CD4-positive, alpha-beta T cell (primary cell): ENCODE measurements around the gene WWC2. TPM values are rescaled to one million over a fixed set of nuclear protein-coding genes. Genes with fewer than 3 reads are reported as not detected.

ENCODE experiments used
- ATAC-seq: fragments of 200-7000 bp; cut with Tn5 transposase; one replicate; pipeline ENCODE4 v1.10.0; 2022; ENCODE audit warnings: mild to moderate bottlenecking; ENCODE audit not compliant: poor library complexity
- CTCF ChIA-PET: fragments of 350-600 bp; sonication (Branson Sonifier 250); formaldehyde crosslinking; loops from one replicate; lab custom pipeline; 2021; ENCODE audit warnings: antibody characterized with exemption, inconsistent platforms; lab: Charles Lee
- POLR2A ChIA-PET: fragments of 350-600 bp; sonication (Branson Sonifier 250); formaldehyde crosslinking; loops from one replicate; lab custom pipeline; 2021; ENCODE audit warnings: antibody characterized with exemption, inconsistent platforms; lab: Charles Lee
- DNase-seq, 14 experiments: peaks; one replicate each; pipeline ENCODE4 v3.0.0-alpha.2; 2013 to 2020; ENCODE audit warnings: mixed read lengths in 2 of 14
- H3K27ac ChIP-seq, 2 donors: one replicate each; pipeline versions ENCODE4 v1.5.1 to v1.7.0; 2013; ENCODE audit warnings: low read length in 2 of 2, low read depth in 1 of 2, mild to moderate bottlenecking in 1 of 2
- H3K27me3 ChIP-seq, 2 experiments: 1 replicate in 1 of 2; 2 replicates in 1 of 2; pipeline versions ENCODE4 v1.6.1 to v1.7.0; 2013; ENCODE audit warnings: low read length in 2 of 2, control low read depth in 1 of 2, mild to moderate bottlenecking in 1 of 2, moderate library complexity in 1 of 2; ENCODE audit not compliant: insufficient read depth in 2 of 2, control insufficient read depth in 1 of 2
- H3K36me3 ChIP-seq: one replicate; pipeline ENCODE4 v1.6.1; 2013; ENCODE audit warnings: low read length, control low read depth; ENCODE audit not compliant: insufficient read depth
- H3K4me1 ChIP-seq: one replicate; pipeline ENCODE4 v1.6.1; 2013; ENCODE audit warnings: low read length, control low read depth; ENCODE audit not compliant: insufficient read depth
- H3K4me3 ChIP-seq: one replicate; pipeline ENCODE4 v1.5.1; 2013; ENCODE audit warnings: mild to moderate bottlenecking, low read length, moderate library complexity
- H3K9me3 ChIP-seq, 2 experiments: 1 replicate in 1 of 2; 2 replicates in 1 of 2; pipeline versions ENCODE4 v1.6.1 to v1.7.0; 2013; ENCODE audit warnings: low read length in 2 of 2, mild to moderate bottlenecking in 2 of 2, control low read depth in 1 of 2, moderate library complexity in 1 of 2; ENCODE audit not compliant: control insufficient read depth in 1 of 2, insufficient read depth in 1 of 2
- H3K27ac Mint-ChIP-seq: one replicate; pipeline ENCODE4 v1.8.0; 2020; ENCODE audit warnings: mixed read lengths
- H3K27me3 Mint-ChIP-seq: one replicate; pipeline ENCODE4 v1.8.0; 2021; ENCODE audit warnings: mixed read lengths
- H3K36me3 Mint-ChIP-seq: one replicate; pipeline ENCODE4 v1.8.0; 2021; ENCODE audit warnings: low read depth, mixed read lengths
- H3K4me1 Mint-ChIP-seq: one replicate; pipeline ENCODE4 v1.8.0; 2021; ENCODE audit warnings: low read depth, mixed read lengths
- H3K4me3 Mint-ChIP-seq: one replicate; pipeline ENCODE4 v1.8.0; 2020; ENCODE audit warnings: mild to moderate bottlenecking, mixed read lengths
- H3K9me3 Mint-ChIP-seq: one replicate; pipeline ENCODE4 v1.8.0; 2020; ENCODE audit warnings: mixed read lengths
- CTCF ChIP-seq: fragments of 200-600 bp; IDR thresholded peaks from one replicate; pipeline ENCODE4 v1.8.0; 2022; ENCODE audit warnings: antibody characterized with exemption, mild to moderate bottlenecking
- intact Hi-C, 2 experiments: fragments of 100-400 bp; cut with DNase I in 1 of 2; cut with micrococcal nuclease in 1 of 2; formaldehyde crosslinking; loops; one replicate each; pipeline versions ENCODE4 v1.15.1 to v1.9.0; 2023 to 2025; cut with DNase I, micrococcal nuclease
- total RNA-seq, 174 experiments: library from RNA in 2 of 174; stranded (reverse) in 2 of 174; gene quantifications; one replicate each; pipeline ENCODE4 v1.2.3 and lab custom pipeline; 2021 to 2026

The WWC2 gene
- total RNA-seq, 2 experiments from 2014 or later, result 4.1 to 4.9 TPM

GRCh38 chr4:183358215-183358755, 259.2 kb downstream of the WWC2 start:
- Mint-ChIP-seq H3K4me1 (no peaks in the 10 kb centered on the region), H3K36me3 (no peaks in the 10 kb centered on the region), H3K4me3 (no peak overlapping the region), H3K27me3 (peaks cover 15% of the 10 kb centered on the region), H3K9me3 (no peaks in the 10 kb centered on the region), H3K27ac (no peak overlapping the region)
- CTCF ChIA-PET, result no interaction called here
- intact Hi-C loops, result no loop called here
- no peak overlapping the region for H3K4me3 ChIP-seq
- no peak overlapping the region for H3K27ac ChIP-seq
- POLR2A ChIA-PET, result no interaction called here
- ATAC-seq (no peak), DNase-seq (no peak)
- peaks cover 0 to 3% of the 10 kb centered on the region in 2 experiments for H3K27me3 ChIP-seq
- H3K9me3 ChIP-seq, result no peaks in the 10 kb centered on the region
- no peak for TF ChIP-seq CTCF
- H3K4me1 ChIP-seq, result no peaks in the 10 kb centered on the region
- H3K36me3 ChIP-seq, result no peaks in the 10 kb centered on the region

- POLR2A ChIA-PET, result no interaction called here
- intact Hi-C loops, result no loop called here
- H3K4me3 ChIP-seq, result no peak overlapping the region
- H3K36me3 ChIP-seq, result no peaks in the 10 kb centered on the region
- no peak for ATAC-seq
- CTCF ChIA-PET, result no interaction called here
- no peaks in the 10 kb centered on the region for H3K9me3 Mint-ChIP-seq
- no peaks in the 10 kb centered on the region for H3K4me1 ChIP-seq
- H3K27me3 Mint-ChIP-seq, result peaks cover 6% of the 10 kb centered on the region
- DNase-seq, result no peak
- peaks cover 0 to 3% of the 10 kb centered on the region in 2 experiments for H3K27me3 ChIP-seq
- no peaks in the 10 kb centered on the region for H3K9me3 ChIP-seq
- no peaks in the 10 kb centered on the region for H3K36me3 Mint-ChIP-seq
- no peak overlapping the region for H3K4me3 Mint-ChIP-seq
- no peak overlapping the region for H3K27ac Mint-ChIP-seq
- TF ChIP-seq CTCF, result no peak
- no peaks in the 10 kb centered on the region for H3K4me1 Mint-ChIP-seq
- no peak overlapping the region for H3K27ac ChIP-seq
Observed at GRCh38 chr4:183360161-183360919, 261.3 kb downstream of the WWC2 start.

GRCh38 chr4:183362036-183362435, 263.0 kb downstream of the WWC2 start:
- ChIA-PET CTCF (no interaction called here), POLR2A (no interaction called here)
- intact Hi-C loops, result no loop called here

More at GRCh38 chr4:183362036-183362435, 263.0 kb downstream of the WWC2 start:
- no peaks in the 10 kb centered on the region for H3K36me3 Mint-ChIP-seq
- H3K27ac Mint-ChIP-seq, result no peak overlapping the region
- Histone ChIP-seq H3K27ac (no peak overlapping the region), H3K4me1 (no peaks in the 10 kb centered on the region), H3K4me3 (no peak overlapping the region), H3K27me3 (peaks cover 0 to 3% of the 10 kb centered on the region in 2 experiments), H3K36me3 (no peaks in the 10 kb centered on the region), H3K9me3 (no peaks in the 10 kb centered on the region)
- TF ChIP-seq CTCF, result no peak
- H3K9me3 Mint-ChIP-seq, result no peaks in the 10 kb centered on the region
- DNase-seq, result no peak
- H3K4me1 Mint-ChIP-seq, result no peaks in the 10 kb centered on the region
- no peak overlapping the region for H3K4me3 Mint-ChIP-seq
- peaks cover 3% of the 10 kb centered on the region for H3K27me3 Mint-ChIP-seq
- ATAC-seq, result no peak
